MV-4-11 (cell line): Measurements from ENCODE around the gene CD244.
"Not testable (repeated sequence)": the region's sequence is repeated elsewhere in the genome, so short reads cannot be mapped to it uniquely, and the experiment has no call there.

Experiments
- DNase-seq: peaks from one replicate; lab custom pipeline; 2025; lab: John Stamatoyannopoulos, UW

CD244 gene

DNA sequence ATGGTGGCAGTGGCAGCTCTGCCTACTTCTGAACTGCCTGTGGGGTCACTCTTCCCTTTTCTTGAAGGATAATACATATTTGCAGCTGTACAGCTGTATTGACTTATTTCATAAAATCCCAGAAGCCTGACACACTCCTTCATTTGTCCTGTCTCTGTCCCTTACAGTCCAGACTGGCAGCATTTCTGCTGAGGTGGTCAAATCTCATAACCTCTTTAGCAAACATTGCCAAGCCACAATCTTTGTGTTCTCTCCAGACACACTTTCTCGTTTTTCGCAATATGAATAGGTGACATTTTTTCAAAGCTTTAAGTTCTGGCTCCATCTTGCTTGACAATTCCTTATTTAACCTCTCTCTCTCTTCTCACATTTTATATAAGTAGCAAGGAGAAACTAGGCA is 51.5 kb downstream of the CD244 start:
- DNase-seq, result no peak

- no peak for DNase-seq
Measured at GRCh38 chr1:160810486-160810885, 52.2 kb downstream of the CD244 start.

DNA sequence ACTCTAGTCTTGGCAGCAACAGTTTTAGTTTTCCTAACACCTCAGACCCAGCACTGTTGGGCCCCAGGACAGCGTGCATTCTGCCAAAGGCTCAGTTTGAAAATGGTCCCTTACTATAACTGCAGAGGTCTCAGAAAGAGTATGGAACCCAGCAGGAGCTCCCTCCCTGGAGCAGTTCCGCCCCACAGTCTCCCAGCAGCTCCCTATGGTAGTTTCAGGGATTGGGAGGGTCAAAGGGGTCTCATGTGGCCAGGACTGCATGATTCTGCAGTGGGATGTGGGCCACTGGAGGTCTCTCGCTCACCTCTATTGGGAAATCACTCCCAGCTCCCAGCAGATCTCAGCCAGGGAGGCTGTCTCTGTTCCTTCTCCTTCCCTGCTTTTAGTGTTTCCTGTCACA is 54.4 kb downstream of the CD244 start:
- no peak for DNase-seq

DNA sequence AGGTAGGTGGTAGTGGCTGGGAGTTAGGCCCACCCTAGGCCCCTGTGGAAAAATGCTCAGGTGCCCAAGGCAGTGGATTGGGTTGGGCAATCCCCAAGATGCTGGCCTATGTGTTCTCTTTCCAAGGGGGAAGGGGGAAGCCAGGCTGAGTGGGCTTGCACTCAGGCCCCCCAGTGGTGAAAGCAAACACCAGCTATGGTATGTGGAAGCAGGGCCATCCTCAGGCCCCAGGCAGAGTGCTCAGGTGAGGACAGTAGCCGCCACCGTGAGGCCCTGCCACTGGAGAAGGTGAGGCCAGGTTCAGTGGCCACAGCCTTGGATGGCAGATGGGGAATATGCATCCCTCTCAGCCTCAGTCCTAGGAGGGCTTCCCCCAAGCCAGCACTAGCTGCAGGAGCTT is 54.9 kb downstream of the CD244 start:
- no peak for DNase-seq

DNA sequence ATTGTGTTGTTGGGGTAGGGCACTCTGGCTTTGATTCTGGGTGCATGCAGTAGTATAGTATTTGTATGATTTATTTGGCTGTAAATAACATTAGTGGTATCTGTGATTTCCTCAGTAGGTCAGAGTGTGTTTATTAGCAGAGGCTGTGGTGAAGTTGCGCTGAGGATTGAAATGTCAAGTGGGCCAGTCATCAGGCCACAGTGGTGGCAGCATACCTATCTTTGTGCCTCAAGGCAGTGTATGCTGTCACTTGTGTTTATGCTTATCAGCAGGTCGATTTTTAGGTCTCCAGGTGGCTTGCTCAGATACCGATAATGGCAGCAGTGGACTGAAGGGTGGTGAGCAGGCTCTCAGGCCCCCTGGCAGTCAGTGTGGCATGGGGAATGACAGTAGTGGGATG is 55.4 kb downstream of the CD244 start:
- no peak for DNase-seq

DNA sequence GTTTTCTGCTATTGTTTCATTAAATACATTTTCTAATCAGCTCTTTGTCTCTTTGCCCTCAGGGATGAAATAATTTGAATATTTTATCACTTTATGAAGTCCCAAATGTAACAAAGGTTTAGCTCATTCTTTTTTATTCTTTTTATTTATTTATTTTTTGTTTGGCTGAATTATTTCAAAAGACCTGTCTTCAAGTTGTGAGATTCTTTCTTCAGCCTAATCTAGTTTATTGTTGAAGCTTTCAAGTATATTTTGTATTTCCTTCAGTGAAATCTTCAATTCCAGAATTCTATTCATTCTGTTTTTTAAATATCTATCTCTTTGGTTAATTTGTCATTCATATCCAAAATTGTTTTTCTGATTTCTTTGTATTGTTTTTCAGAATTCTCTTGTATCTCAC is 55.9 kb downstream of the CD244 start:
- no peak for DNase-seq

- DNase-seq, result peak; percentile 3
Measured at GRCh38 chr1:160806109-160806665, 56.5 kb downstream of the CD244 start.

GRCh38 chr1:160801836-160802580 is 60.7 kb downstream of the CD244 start:
- no peak for DNase-seq

DNA sequence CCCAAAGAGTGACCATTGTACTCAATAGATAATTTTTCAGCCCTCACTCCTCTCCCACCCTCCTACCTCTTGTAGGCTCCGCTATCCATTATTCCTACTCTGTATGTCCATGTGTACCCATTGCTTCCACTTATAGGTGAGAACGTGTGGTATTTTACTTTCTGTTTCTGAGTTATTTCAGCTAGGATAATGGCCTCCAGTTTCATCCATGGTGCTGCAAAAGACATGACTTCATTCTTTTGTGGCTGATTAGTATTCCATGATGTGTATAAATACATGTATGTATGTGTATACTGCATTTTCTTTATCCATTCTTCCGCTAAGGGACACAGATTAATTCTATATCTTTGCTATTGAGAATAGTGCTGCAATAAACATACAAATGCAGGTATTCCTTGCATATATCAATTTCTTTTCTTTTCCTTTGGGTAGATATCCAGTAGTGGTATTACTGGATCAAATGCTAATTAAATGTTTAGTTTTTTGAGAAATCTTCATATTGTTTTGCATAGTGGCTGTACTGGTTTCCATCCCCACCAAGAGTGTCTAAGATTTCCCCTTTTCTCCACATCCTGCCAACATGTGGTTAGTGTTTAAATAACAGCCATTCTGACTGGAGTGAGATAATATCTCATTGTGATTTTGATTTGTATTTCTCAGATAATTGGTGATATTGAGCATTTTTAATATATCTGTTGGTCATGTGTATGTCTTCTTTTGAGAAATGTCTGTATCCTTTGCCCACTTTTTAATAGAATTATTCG is 61.9 kb downstream of the CD244 start:
- DNase-seq, result peak; percentile 47

GRCh38 chr1:160800142-160800541 is 62.5 kb downstream of the CD244 start:
- no peak for DNase-seq

DNA sequence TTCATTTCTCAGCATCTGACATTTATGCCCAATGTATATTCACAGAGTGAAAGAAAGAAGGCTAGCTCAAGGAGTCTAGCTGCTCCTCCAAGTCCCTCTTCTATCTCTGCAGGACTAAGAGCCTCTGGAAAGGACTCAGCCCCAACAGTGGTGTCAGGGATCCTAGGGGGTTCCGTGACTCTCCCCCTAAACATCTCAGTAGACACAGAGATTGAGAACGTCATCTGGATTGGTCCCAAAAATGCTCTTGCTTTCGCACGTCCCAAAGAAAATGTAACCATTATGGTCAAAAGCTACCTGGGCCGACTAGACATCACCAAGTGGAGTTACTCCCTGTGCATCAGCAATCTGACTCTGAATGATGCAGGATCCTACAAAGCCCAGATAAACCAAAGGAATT is 63.0 kb downstream of the CD244 start:
- no peak for DNase-seq

DNA sequence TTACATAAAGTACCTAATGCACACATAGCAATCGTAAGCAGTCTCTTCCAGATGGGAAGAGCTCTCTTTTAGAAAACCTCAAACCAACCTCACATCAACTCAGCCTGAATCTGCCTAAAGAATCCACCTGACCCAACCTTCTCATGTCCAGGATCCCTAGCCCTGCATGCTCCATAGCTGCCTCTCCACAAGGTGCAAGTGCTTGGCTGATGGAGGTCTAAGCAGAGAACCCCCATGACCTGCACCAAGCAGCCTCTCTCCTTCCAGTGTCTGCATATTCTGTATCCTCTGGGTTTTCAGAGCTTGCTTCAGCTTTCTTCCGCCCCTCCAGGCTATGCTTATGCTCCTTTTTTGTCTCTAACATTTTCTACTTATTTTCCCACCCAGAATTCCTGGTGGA is 64.2 kb downstream of the CD244 start:
- no peak for DNase-seq

- DNase-seq, result peak; percentile 58
Measured at GRCh38 chr1:160797861-160798273, 64.8 kb downstream of the CD244 start.

DNA sequence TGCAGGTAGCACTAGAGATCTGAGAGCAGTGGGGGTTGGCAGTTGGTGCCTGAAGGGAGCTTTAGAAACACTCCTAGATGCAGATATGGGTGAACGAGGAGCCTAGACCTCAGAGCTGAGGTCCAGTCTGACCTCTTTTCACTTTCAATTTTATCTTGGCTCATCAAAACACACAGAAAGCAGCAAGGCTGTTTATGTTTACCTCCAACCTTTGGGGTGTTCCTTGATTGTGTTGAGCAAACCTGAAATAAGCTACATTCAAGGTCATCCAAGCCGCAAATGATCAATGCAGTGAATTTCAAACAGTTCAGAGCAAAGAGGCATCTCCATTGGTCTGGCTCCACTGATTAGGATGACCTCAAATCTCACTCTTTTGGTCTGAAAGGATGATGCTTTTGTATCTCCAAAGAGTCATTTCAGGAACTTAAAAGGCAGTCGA is 65.4 kb downstream of the CD244 start:
- DNase-seq, result no peak

GRCh38 chr1:160795951-160796383 is 66.7 kb downstream of the CD244 start, which contains the start of gene LY9:
Gene LY9, plus strand, starts transcription at chr1:160796174. Its CDS starts 14 bp downstream, at chr1:160796188.
- peak; percentile 96 for DNase-seq

DNA sequence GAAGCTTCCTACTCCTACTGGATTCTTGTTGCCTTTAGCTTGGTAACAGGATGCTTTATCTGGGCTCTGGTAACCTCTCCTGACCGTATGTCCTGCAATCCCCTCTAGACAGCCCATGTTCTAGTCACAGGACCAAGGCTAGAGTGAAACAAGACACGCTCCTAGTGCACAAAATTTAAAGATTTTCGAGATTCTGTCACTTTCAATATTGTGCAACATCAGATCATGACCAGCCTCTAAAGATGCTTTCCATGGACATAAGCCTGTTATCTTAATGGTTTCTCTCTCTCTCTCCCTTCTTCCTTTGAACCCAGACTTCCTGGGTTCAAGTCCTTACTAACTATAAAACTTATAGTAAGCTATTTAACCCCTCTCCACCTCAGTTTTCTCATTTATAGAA is 68.3 kb downstream of the CD244 start:
- DNase-seq, result peak; percentile 34

DNA sequence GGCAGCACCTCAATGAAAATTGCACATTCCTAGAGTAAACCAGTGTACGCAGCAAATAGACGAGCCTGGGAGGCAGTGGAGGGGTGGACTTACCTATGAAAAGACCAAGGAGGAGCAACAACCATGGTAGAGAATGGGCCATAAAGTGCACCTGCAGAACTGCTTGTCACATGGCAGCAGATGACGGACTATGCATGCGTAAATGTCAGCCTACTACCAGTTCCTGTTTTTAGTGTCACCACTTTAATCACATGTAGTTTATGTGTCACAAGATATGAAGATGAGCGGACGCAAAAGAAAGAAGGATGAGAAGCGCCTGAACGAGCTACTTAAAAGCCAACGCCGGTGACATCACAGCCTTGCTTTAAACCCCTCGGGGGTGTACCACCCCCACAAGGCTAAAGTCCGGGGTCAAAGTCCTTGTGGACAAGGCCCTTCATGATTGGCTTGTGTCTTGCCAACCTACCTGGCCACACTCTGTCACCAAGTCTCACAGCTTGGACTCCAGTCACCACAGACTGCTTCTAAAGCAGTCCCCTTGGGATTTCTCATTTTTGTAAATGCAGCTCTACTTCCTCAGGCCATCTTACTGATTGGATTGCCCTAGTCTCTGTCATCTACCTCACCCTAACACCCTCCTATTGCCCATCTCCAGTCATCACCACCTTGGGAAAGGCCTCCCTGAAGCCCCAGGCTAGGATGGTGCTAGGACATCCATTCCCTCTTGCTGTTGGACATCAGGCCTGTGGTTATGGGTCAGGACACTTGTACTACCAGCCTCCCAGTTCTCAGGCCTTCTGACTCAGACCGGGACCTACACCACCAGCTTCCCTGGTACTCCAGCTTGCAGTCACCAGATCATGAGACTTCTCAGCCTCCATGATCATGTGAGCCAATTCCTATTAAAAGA is 72.7 kb downstream of the CD244 start:
- peak; percentile 81 for DNase-seq

GRCh38 chr1:160789051-160789701 is 73.5 kb downstream of the CD244 start:
- DNase-seq, result no peak

DNA sequence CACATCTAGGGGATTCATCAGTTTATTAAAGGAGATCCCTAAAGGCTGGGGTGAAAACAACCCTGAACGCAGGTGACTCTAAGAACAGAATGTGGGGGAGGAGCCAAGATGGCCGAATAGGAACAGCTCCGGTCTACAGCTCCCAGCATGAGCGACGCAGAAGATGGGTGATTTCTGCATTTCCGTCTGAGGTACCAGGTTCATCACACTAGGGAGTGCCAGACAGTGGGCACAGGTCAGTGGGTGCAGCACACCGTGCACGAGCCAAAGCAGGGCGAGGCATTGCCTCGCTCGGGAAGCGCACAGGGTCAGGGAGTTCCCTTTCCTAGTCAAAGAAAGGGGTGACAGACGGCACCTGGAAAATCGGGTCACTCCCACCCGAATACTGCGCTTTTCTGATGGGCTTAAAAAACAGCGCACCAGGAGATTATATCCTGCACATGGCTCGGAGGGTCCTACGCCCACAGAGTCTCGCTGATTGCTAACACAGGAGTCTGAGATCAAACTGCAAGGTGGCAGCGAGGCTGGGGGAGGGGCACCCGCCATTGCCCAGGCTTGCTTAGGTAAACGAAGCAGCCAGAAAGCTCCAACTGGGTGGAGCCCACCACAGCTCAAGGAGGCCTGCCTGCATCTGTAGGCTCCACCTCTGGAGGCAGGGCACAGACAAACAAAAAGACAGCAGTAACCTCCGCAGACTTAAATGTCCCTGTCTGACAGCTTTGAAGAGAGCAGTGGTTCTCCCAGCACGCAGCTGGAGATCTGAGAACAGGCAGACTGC is 79.5 kb downstream of the CD244 start:
- not testable (repeated sequence) for DNase-seq

DNA sequence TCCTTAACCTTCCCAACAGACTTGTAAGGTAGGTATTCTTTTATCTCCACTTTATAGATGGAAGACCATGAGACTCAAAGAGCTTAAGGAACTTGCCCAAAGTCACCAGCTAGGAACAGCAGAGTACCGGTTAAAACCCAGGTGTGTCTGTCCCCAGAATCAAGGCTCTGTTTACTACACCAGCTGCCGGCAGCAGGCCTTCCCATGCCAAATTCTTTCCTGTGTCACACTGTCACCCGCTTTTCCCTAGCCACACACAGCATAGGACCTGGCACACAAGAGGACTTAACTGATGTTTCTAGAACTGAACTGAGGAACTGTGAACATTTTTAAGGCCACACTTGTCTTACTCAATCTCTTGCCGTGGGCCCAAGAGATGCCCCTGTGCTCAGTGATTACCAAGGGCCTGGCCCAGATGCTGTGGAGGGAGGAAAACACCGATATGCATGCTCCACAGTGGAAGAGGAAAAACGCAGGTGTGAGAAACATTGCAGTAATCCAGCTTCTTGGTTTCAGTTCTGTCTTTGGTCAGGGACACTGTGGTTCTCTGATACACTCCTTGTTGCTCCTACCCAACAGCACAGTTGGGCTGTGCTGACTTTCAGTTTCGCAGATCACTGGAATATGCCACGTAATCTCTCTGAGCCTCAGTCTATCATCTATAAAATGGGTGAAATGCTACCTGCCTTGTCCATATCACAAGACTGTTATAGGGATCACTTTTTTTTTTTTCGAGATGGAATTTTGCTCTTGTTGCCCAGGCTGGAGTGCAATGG is 80.6 kb downstream of the CD244 start:
- DNase-seq, result peak; percentile 94
